HG02763 (cell line): ENCODE measurements around the gene CD74.
A peak's percentile ranks its signal among the peaks of the same experiment; 100 is the strongest.

Experiments
- ATAC-seq: cut with Tn5 transposase; IDR thresholded peaks from one replicate; pipeline ENCODE4 v1.9.1; 2021; ENCODE audit warnings: mild to moderate bottlenecking, moderate library complexity; ENCODE audit not compliant: unreplicated experiment

The CD74 gene

GRCh38 chr5:150397782-150398721 lies 14.7 kb downstream of the CD74 start:
- no peak for ATAC-seq

- ATAC-seq, result no peak
Observed at GRCh38 chr5:150397146-150397781, 15.4 kb downstream of the CD74 start.

GRCh38 chr5:150396267-150396666 lies 16.4 kb downstream of the CD74 start:
- ATAC-seq, result no peak

GRCh38 chr5:150395688-150395975 lies 17.1 kb downstream of the CD74 start:
- ATAC-seq, result no peak

GRCh38 chr5:150394912-150395687 lies 17.6 kb downstream of the CD74 start:
- ATAC-seq, result no peak

- ATAC-seq, result peak; percentile 53
Observed at GRCh38 chr5:150394131-150394530, 18.6 kb downstream of the CD74 start.

- ATAC-seq, result no peak
Observed at GRCh38 chr5:150393096-150393645, 19.5 kb downstream of the CD74 start.

GRCh38 chr5:150392680-150393079 lies 20.0 kb downstream of the CD74 start:
- ATAC-seq, result no peak

- no peak for ATAC-seq
Observed at GRCh38 chr5:150391986-150392385, 20.7 kb downstream of the CD74 start.

- ATAC-seq, result no peak
Observed at GRCh38 chr5:150391064-150391834, 21.5 kb downstream of the CD74 start.

GRCh38 chr5:150389531-150390266 lies 23.0 kb downstream of the CD74 start:
- ATAC-seq, result no peak

GRCh38 chr5:150386024-150386855 lies 26.5 kb downstream of the CD74 start:
- ATAC-seq, result no peak

GRCh38 chr5:150384701-150385100 lies 28.0 kb downstream of the CD74 start:
- ATAC-seq, result no peak

GRCh38 chr5:150377964-150378694 lies 34.6 kb downstream of the CD74 start:
- no peak for ATAC-seq

GRCh38 chr5:150376799-150377771 lies 35.6 kb downstream of the CD74 start:
- ATAC-seq, result no peak

- no peak for ATAC-seq
Observed at GRCh38 chr5:150374651-150375050, 38.1 kb downstream of the CD74 start.

- ATAC-seq, result no peak
Observed at GRCh38 chr5:150372639-150373038, 40.1 kb downstream of the CD74 start.
